Fibroblast of villous mesenchyme (primary cell): ENCODE results near the gene EGFL6. TPM values are rescaled to one million over a fixed set of nuclear protein-coding genes. Genes with fewer than 3 reads are reported as not detected.
A peak's percentile ranks its signal among the peaks of the same experiment; 100 is the strongest.

Source experiments
- DNase-seq: peaks from one replicate; pipeline ENCODE4 v3.0.0-alpha.2; 2010; ENCODE audit warnings: low read depth
- H3K4me3 ChIP-seq: 2 replicates; pipeline ENCODE4 v1.5.1; 2011; ENCODE audit warnings: low read depth, mild to moderate bottlenecking, low read length
- total RNA-seq: library from RNA; depleted of rRNA; stranded (reverse); fragments of >200 nt; gene quantifications from 2 replicates; pipeline ENCODE4 v1.2.3, GENCODE V29; 2012
- TF ChIP-seq, protein P1 (sequence below): IDR thresholded peaks from 2 replicates; pipeline ENCODE4 v1.5.1; 2012; ENCODE audit warnings: low read depth, mild to moderate bottlenecking, low read length; ENCODE audit not compliant: insufficient read depth

Gene EGFL6
- total RNA-seq, 1 donor, result 0.86 TPM

DNA sequence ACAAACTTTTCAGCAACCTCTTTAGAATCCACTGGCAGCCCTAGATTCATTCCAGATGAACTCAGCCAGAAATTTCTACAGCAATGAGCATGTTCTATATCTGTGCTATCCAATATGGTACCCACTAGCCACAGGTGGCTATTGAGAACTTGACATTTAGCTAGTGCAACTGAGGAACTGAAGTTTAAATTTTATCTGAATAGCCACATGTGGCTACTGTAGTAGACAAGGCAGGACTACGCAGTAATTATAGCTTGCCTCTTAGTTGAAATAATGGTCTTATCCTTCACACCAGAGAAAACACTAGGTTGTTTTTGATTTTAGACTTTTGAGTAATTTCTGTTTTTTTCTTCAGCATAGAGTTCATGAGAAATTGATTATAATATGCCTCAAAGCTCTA is 80.9 kb downstream of the EGFL6 start:
- TF ChIP-seq, protein P1, sequence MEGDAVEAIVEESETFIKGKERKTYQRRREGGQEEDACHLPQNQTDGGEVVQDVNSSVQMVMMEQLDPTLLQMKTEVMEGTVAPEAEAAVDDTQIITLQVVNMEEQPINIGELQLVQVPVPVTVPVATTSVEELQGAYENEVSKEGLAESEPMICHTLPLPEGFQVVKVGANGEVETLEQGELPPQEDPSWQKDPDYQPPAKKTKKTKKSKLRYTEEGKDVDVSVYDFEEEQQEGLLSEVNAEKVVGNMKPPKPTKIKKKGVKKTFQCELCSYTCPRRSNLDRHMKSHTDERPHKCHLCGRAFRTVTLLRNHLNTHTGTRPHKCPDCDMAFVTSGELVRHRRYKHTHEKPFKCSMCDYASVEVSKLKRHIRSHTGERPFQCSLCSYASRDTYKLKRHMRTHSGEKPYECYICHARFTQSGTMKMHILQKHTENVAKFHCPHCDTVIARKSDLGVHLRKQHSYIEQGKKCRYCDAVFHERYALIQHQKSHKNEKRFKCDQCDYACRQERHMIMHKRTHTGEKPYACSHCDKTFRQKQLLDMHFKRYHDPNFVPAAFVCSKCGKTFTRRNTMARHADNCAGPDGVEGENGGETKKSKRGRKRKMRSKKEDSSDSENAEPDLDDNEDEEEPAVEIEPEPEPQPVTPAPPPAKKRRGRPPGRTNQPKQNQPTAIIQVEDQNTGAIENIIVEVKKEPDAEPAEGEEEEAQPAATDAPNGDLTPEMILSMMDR, result no peak
- no peak for DNase-seq
- no peak overlapping the region for H3K4me3 ChIP-seq

DNA sequence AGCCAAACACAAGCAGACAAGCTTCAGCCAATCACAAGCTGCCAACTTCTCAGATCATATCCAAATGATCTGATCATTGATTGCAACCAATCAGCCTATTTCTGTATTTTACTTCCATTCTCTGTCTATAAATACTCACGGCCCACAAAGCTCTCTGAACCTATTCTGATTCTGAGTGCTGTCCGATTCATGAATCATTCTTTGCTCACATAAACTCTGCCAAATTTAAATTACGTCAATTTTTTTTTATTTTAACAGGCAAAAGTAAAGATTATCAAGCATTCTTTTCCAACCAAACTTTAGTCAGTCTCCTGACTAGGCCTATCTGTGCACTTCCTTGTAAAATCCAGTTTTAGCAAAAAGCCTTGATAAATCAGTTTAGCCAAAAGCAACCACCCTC is 81.7 kb downstream of the EGFL6 start:
- TF ChIP-seq, protein P1, result no peak
- H3K4me3 ChIP-seq, result no peak overlapping the region
- DNase-seq, result no peak

DNA sequence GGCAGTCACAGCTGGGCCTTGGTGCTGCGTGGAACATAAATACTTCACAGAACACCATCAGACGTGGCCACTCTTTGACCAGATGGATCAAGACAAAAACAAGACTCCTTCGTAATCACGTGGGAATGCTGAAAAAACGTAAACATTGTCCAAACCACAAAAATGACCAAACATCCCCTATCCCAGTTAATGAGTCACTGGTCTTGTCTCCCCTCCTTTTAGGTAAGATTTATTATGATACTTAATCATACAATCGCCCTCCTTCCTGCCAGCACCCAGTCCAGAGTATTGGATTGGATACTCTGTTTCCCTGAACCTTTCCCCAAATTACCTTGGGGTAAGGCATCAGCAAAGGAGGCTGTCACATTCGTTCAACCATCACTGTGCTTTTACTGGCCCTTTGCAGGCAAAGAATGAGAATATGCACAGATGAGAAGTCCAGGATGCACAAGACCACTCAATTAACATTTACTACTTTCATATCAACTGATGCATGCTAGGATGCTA is 82.9 kb downstream of the EGFL6 start:
- DNase-seq, result peak; percentile 98
- TF ChIP-seq, protein P1, result no peak
- peak overlapping the region; percentile 63 for H3K4me3 ChIP-seq

DNA sequence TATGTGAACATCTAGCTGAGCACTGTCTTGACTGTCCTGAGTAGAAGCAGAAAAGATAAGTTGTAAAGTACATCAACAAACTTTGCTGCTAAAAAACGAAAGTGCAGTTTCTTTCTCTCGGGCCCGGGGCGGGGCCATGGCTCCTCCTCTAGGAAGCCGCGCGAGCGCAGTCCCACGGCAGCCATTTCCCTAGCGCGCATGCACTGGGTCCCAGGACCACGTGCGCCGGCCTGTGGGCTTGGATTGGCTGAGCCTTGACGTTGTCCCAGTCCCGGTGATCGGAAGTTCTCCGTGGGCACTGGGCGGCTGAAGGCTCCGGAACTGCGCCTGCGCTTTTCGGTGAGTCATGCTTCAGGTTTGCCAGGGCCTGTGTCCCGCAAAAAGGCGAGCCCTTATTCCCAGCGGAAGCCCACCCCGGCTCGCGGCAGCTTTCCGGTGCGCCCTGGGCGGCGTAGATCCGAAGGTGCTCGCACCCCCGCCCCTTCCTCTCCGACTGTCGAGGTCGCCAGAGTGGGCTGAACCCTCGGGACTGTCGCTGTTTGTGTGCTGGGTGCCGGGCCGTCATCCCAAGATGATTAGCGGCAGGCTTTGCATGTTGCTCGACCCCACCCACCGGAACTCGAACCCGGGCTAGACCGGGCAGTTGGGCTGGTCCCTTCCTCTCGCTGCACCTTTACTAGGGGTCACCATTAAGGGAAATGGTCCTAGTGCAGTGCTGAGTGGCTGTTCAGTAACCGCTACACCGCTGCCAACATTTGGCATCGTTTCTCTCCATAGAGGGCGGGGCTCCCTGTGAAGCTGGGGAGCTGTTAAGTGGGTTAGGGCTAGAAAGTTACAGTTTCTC is 83.7 kb downstream of the EGFL6 start, which contains the start of gene TCEANC:
Gene TCEANC, plus strand, starts transcription at position 292 of the 844 bp plus-strand sequence. CDS start 9,368 bp downstream, outside the sequence.
- TF ChIP-seq, protein P1, result no peak

DNA sequence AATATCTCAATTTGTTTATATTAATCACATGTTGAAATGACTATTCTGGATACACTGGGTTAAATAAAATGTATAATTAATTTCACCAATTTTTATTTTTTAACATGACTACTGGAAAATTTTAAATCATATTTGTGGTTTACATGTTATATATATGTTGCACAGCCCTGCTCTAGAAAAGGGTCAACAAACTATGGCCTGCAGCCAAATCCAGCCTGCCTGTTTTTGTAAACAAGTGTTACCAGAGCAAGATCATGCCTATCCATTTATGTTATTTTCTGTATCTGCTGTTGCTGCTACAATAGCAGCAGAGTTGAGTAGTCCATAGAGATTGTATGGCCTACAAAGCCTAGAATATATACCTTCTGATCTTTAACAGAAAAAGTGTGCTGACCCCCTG is 84.7 kb downstream of the EGFL6 start:
- H3K4me3 ChIP-seq, result no peak overlapping the region
- no peak for DNase-seq
- TF ChIP-seq, protein P1, result no peak

More for the DNA sequence above, 83.7 kb downstream of the EGFL6 start, which contains the start of gene TCEANC:
- peak; percentile 98 for DNase-seq
- peak within 1 kb of the TSS; percentile 69 for H3K4me3 ChIP-seq

DNA sequence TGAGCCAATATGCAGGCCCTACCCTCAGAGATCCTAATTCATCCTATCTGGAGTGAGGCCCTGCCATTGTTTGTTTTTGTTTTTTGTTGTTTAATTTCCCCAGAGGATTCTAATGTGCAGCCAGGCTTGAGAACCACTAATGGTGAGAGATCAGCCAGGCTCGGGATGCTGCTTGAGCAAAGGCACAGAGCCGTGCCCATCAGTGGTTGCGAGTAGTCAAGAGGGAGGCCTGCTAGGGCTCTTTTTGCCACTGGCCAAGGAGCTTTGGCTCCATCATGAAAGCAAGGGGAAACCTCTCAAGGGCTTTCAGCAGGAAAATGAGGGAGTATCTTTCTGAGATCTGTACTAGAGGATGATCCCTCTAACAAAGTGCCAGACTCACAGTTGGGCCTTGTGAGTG is 86.3 kb downstream of the EGFL6 start:
- no peak for DNase-seq
- TF ChIP-seq, protein P1, result no peak
- H3K4me3 ChIP-seq, result no peak overlapping the region

DNA sequence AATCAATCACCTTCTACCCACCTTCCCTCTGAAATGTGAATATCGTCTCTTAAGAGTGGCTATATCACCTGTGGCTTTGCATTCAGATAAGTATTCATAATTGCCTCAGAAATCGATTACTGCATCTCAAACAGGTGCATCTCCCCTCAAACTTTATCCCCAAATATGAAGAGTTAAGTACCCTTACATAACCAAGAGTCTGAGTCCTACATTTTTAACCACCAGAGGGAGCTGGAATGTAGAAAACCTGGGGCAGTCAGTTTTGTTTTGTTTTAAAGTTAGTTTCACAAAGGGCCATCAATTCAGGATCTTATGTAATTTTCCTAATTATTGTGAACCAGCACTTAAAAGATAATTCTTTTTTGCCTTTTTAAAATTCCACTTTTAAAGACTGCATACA is 89.2 kb downstream of the EGFL6 start:
- H3K4me3 ChIP-seq, result no peak overlapping the region
- DNase-seq, result peak; percentile 78
- TF ChIP-seq, protein P1, result peak; percentile 65
